ENCODE data around the gene VAPA. TPM values are rescaled to one million over a fixed set of nuclear protein-coding genes. Genes with fewer than 3 reads are reported as not detected.
"Not testable (repeated sequence)": the region's sequence is repeated elsewhere in the genome, so short reads cannot be mapped to it uniquely, and the experiment has no call there.

The VAPA gene
- polyA plus RNA-seq, 4 donors: 195 to 306 (median 241) TPM

GRCh38 chr18:9885170-9886004, 28.4 kb upstream of the VAPA start, which contains the start of gene TXNDC2:
TSS of gene TXNDC2 (plus strand) at chr18:9885973. CDS start at chr18:9886681, 708 bp downstream.
- DNase-seq (ENCODE audit: low read depth in 4 of 4, low spot score in 3 of 4): no peak

- DNase-seq (ENCODE audit: low read depth in 4 of 4, low spot score in 3 of 4): no peak
Observed at GRCh38 chr18:9886005-9886348, 27.8 kb upstream of the VAPA start.

- DNase-seq (ENCODE audit: low read depth in 4 of 4, low spot score in 3 of 4): no peak
Observed at GRCh38 chr18:9887992-9888391, 25.8 kb upstream of the VAPA start.

- DNase-seq (ENCODE audit: low read depth in 4 of 4, low spot score in 3 of 4): no peak
Observed at GRCh38 chr18:9890196-9890595, 23.6 kb upstream of the VAPA start.

GRCh38 chr18:9890957-9891356, 22.9 kb upstream of the VAPA start:
- no peak for DNase-seq (ENCODE audit: low read depth in 4 of 4, low spot score in 3 of 4)

GRCh38 chr18:9891515-9891914, 22.3 kb upstream of the VAPA start:
- not testable (repeated sequence) for DNase-seq (ENCODE audit: low read depth in 4 of 4, low spot score in 3 of 4)

- DNase-seq (ENCODE audit: low read depth in 4 of 4, low spot score in 3 of 4): no peak
Observed at GRCh38 chr18:9894454-9895068, 19.3 kb upstream of the VAPA start.

- no peak for DNase-seq (ENCODE audit: low read depth in 4 of 4, low spot score in 3 of 4)
Observed at GRCh38 chr18:9897129-9897528, 16.7 kb upstream of the VAPA start.

GRCh38 chr18:9897787-9898291, 16.0 kb upstream of the VAPA start:
- DNase-seq (ENCODE audit: low read depth in 4 of 4, low spot score in 3 of 4): not testable (repeated sequence)

- no peak for DNase-seq (ENCODE audit: low read depth in 4 of 4, low spot score in 3 of 4)
Observed at GRCh38 chr18:9898792-9899549, 14.8 kb upstream of the VAPA start.

GRCh38 chr18:9899550-9899930, 14.3 kb upstream of the VAPA start:
- DNase-seq (ENCODE audit: low read depth in 4 of 4, low spot score in 3 of 4): not testable (repeated sequence)

GRCh38 chr18:9900699-9901098, 13.1 kb upstream of the VAPA start:
- no peak for DNase-seq (ENCODE audit: low read depth in 4 of 4, low spot score in 3 of 4)

- DNase-seq (ENCODE audit: low read depth in 4 of 4, low spot score in 3 of 4): no peak
Observed at GRCh38 chr18:9901377-9901776, 12.4 kb upstream of the VAPA start.

GRCh38 chr18:9902264-9902663, 11.6 kb upstream of the VAPA start:
- DNase-seq (ENCODE audit: low read depth in 4 of 4, low spot score in 3 of 4): not testable (repeated sequence)

GRCh38 chr18:9902832-9903231, 11.0 kb upstream of the VAPA start:
- DNase-seq (ENCODE audit: low read depth in 4 of 4, low spot score in 3 of 4): no peak

- no peak for DNase-seq (ENCODE audit: low read depth in 4 of 4, low spot score in 3 of 4)
Observed at GRCh38 chr18:9905401-9905922, 8.4 kb upstream of the VAPA start.

- DNase-seq (ENCODE audit: low read depth in 4 of 4, low spot score in 3 of 4): no peak
Observed at GRCh38 chr18:9906481-9906880, 7.3 kb upstream of the VAPA start.

GRCh38 chr18:9907867-9908266, 5.9 kb upstream of the VAPA start:
- no peak for DNase-seq (ENCODE audit: low read depth in 4 of 4, low spot score in 3 of 4)

GRCh38 chr18:9910071-9910470, 3.7 kb upstream of the VAPA start:
- no peak for DNase-seq (ENCODE audit: low read depth in 4 of 4, low spot score in 3 of 4)

- no peak for DNase-seq (ENCODE audit: low read depth in 4 of 4, low spot score in 3 of 4)
Observed at GRCh38 chr18:9910661-9911060, 3.2 kb upstream of the VAPA start.

- no peak for DNase-seq (ENCODE audit: low read depth in 4 of 4, low spot score in 3 of 4)
Observed at GRCh38 chr18:9911226-9911625, 2.6 kb upstream of the VAPA start.
